Measurements from ENCODE around the gene CARMIL1. TPM values are rescaled to one million over a fixed set of nuclear protein-coding genes. Genes with fewer than 3 reads are reported as not detected.

CARMIL1 gene
- 7.5 and 8.6 TPM in 2 replicates for total RNA-seq (2014; rRNA removed; shearing (Covaris generic))

DNA sequence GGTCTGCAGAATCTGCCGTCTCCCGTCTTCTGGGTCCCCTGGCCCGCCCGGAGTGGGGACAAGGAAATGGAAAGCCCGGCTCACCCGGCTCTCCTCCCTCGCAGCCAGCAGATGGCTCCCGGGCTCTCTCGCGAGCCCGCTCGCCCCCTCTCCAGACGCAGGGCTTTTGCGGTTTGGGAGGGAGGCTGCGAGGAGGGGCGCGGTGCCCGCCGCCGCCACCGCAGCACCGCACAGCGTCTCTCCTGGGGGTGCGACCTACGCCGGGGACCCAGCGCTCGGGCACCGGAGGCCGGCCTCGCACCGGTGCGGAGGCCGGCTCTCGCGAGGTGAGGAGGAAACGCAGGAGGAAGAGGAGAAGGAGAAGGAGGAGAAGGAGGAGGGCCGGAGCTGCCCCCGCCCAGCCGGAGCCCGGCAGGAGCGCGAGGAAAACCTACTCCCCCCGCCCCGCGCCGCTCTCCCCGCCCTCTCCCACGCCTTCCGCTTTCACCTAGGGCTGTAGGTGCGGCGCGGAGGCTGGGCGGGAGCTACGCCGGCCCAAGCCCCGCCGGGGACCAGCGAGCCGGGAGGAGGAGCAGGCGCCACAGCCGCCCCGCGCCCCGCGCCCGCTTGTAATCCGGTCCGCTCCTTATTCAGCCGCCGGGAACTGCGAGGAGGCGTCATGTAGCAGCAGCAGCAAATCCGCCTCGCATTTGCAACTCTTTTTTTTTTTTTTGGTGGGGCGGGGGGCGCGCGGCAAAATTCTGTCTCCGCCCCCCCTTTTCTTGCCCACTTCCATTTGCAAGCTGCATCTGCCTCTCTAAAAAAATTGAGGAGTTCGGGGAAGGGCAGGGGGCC lies at the start of gene CARMIL1:
CARMIL1 (plus strand) TSS at position 461 of the 834 bp plus-strand sequence. CDS start 422 bp downstream, outside the sequence.
- DNase-seq (ENCODE audit: low spot score), result peak; percentile 70

DNA sequence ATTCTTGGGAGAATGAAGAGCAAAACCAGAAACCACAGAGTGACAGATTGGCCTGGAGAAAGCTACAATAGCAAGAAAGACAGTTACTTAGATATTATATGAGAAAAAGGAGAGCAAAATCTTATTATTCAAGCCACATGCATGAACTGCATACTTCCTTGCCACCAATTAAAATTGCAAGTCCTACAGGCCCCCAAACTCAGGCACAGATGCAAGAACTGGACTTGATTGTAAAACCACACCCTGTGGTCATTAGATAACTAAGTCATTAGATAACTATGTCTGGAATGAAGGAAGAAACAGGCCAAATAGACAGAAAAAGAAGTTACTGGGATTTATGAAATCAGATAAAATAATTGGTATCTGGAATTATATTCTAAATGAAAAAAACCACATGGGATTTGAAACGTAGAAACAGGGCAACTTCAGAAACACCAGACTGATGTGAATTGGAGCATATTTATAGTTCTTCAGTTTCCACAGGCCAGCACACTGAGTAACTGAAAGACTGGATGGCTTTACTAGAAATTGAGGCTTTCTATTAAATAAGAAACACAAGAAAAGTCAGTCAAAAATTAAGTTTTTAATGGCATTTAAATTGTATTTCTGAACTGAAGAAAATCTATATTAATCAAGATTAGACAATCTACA lies 49.4 kb upstream of the CARMIL1 start:
- DNase-seq (ENCODE audit: low spot score), result peak; percentile 25

- no peak for DNase-seq (ENCODE audit: low spot score)
Observed at GRCh38 chr6:25232479-25232878, 46.7 kb upstream of the CARMIL1 start.

DNA sequence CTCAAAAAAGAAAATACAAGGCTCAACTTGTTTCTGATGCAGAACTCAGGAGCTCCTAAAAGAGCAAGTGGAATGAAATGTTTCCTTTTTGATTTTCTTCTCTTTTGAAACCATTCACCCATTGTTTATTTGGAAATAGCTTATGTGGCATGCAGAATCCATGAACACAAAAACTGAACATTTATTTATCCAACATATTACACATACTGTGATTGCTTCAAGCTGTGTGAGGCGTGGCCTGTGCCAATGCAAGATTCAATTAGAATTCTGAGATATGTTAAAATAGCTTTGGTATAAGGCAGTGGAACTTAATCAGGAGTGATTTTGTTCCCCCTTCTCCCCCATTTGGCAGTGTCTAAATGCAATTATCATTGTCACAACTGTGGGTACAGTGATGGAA lies 45.9 kb upstream of the CARMIL1 start:
- DNase-seq (ENCODE audit: low spot score), result no peak

- no peak for DNase-seq (ENCODE audit: low spot score)
Observed at GRCh38 chr6:25237579-25237978, 41.6 kb upstream of the CARMIL1 start.

DNA sequence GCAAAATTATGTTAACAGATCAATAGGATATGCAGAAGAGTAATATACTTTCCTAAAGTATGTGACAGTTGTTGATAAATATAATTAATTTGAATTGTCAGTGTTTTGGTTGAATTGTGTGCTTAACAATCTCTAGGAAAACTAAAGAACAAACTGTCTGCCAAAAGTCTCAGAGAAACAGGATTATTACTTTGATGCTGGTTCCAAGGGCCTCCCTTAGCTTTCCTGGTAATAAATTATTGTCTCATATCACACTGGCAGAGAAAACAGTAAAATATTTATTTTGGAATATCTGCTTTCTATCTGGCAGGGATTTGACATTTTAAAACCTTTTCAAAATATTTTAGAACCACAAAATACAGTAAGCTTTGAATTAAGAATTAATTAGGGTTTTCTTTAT lies 40.1 kb upstream of the CARMIL1 start:
- DNase-seq (ENCODE audit: low spot score), result no peak

GRCh38 chr6:25239498-25239897 lies 39.7 kb upstream of the CARMIL1 start:
- DNase-seq (ENCODE audit: low spot score), result no peak

GRCh38 chr6:25242567-25242966 lies 36.6 kb upstream of the CARMIL1 start:
- no peak for DNase-seq (ENCODE audit: low spot score)

GRCh38 chr6:25244865-25245264 lies 34.3 kb upstream of the CARMIL1 start:
- DNase-seq (ENCODE audit: low spot score), result no peak

DNA sequence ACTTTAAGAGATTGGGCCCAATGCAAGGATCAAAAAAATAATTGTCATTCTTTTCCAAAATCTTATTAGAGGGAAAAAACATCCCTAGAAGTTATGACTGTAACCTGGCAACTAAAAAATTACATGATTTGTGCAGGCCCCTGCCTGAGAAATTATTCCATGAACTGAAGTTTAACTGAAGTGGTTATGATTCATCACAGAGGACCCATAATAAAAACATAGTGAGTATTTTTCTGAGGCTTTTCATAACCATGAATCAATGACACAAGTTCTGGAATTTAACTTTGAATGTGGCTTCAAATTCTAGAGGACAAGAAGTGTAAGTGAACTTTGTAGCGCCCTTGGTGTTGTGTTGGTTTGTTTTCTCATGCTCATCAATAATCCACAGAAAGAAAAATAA lies 31.1 kb upstream of the CARMIL1 start:
- DNase-seq (ENCODE audit: low spot score), result no peak

DNA sequence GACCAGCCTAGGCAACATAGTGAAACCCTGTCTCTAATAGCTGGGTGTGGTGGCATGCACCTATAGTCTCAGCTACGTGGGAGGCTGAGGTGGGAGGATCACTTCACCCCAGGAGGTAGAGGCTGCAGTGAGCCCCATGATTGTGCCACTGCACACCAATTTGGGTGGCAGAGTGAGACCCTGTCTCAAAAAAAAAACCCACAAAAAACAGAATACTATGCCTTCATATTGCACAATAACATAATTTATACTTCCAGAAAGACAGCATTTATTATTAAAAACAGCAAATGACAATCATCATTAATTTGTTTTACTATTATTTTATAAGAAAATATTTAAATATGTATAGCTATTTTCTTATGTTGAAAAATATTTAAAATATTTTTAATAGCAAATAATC lies 30.0 kb upstream of the CARMIL1 start:
- no peak for DNase-seq (ENCODE audit: low spot score)

DNA sequence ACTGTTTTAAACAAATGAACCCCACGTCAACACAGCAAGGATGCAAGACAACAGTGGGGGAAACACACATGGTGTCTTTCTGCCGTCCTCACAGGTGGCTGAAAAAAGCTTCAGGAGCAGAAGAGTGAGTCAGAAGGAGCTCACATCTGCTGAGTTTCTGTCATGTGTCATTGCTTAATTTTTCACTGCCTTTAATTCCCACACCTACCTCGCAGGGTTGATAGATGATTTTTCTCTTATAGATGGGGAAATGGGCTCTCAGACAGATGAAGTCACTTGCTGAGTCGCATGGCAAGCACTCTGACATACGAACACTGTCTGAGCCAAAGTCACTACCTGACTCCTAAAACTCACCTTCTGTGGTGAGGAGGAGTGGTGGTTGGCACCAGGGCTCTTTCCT lies 28.3 kb upstream of the CARMIL1 start:
- no peak for DNase-seq (ENCODE audit: low spot score)

DNA sequence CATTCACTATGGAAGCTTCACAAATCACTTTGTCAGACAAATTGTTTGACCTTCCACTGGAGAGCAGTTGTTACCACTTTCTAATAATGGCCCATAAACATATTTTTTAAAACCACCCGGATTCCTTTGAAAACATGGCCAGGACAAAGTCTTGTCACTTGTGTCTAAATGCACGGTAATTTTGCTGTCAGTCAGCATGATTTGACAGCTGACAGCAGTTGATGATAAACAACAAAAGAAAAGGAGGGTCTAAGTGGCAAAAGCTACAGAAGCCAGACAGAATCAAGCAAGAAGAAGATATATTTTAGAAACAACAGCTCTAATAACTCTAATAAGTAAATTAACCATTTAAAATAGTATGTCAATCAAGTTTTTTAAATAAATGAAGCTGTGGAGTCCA lies 27.7 kb upstream of the CARMIL1 start:
- no peak for DNase-seq (ENCODE audit: low spot score)

DNA sequence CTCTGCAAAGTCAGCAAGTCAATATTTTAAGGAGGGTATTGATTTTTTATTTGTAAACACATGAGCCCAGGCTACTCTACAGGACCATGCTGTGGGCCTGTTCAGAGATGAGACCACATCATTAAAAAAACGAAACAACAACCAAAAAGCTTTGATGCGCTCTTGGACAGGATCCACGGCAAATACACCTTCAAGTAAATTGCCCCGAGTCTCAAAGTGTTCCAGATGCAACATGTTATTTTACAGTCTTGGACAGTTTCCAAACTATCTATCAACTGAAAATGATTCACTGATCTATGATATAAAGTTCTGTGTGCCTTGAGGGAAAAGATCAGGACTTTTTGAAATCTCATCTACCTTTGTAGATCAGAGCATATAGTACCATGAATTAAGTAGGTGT lies 25.8 kb upstream of the CARMIL1 start:
- DNase-seq (ENCODE audit: low spot score), result no peak

DNA sequence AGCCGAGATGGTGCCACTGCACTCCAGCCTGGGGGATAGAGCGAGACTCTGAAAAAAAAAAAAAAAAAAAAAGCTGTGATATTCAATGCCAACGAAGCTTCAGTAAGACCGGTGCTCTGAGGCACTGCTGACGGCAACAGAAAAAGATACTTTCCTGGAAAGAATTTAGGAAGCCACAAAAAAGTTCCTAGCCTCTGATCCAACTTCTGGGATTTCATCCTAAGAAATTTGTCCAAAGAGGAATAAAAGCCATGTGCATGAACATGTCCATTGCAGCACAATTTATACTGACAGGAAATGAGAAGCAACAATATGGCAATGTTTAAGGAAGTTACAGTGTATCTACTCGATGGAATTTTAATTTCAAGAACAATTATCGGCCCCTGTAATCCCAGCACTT lies 24.5 kb upstream of the CARMIL1 start:
- DNase-seq (ENCODE audit: low spot score), result no peak

- no peak for DNase-seq (ENCODE audit: low spot score)
Observed at GRCh38 chr6:25257686-25258348, 21.4 kb upstream of the CARMIL1 start.

DNA sequence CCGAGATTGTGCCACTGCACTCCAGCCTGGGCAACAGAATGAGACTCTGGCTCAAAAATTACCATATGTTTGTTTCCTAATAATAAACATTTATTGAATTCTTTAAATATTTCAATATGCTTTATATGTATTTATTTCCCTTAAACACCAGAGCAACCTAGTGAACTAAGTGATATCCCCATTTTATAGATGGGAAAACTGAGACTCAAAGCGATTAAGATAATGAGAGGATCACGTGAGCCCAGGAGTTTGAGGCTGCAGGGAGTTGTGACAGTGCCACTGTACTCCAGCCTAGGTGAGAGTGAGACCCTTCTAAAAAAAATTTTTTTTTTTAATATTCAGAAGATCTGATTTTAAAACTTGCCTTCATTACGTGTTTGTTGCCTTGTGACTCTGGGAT lies 19.4 kb upstream of the CARMIL1 start:
- DNase-seq (ENCODE audit: low spot score), result no peak

DNA sequence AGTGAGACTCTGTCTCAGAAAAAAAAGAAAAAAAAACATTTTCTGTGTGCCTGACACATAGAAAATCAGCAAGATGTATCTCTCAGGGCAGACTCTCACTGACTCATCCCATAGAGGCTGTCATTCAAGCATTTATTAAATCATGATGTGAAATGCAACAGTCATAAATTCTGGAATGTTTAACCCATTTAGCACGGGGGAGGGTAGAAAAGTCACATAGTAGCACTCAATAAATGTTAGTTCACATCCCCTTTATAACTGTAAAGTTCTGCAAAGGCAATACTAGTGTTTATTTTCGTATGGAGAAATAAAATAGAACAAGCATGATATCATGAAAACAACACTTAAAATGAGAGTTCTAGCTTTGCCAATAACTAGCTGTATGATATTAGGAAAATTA lies 15.5 kb upstream of the CARMIL1 start:
- no peak for DNase-seq (ENCODE audit: low spot score)

DNA sequence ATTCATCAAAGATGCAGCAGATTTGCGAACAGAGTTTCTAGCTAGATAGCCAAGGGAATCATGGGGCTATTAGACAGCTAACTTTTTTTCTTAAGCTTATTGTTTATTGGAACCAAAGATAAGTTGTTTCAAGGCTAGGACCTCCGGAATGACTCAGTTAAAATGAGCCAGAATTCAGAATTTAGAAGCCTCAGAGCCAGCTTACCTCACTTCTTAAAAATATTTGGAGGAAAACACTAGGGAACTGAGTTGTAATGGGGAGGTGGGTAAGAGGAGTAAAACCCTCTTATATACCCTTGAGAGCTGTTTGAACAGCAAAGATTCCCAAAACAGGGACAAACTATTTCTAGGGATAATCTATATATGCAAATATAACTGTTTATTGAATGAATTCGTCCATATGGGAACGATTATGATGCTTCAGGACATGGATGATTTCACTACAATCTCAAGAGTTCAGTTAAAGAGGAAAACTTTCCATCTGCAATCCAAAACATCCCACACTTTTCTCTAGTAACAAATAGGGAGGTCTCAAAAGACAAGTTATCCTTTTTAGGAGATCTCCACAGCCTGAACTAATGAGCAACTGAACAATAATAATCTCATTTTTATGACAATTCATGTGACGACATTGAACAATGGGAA lies 12.6 kb upstream of the CARMIL1 start:
- no peak for DNase-seq (ENCODE audit: low spot score)

GRCh38 chr6:25267662-25268061 lies 11.5 kb upstream of the CARMIL1 start:
- no peak for DNase-seq (ENCODE audit: low spot score)

DNA sequence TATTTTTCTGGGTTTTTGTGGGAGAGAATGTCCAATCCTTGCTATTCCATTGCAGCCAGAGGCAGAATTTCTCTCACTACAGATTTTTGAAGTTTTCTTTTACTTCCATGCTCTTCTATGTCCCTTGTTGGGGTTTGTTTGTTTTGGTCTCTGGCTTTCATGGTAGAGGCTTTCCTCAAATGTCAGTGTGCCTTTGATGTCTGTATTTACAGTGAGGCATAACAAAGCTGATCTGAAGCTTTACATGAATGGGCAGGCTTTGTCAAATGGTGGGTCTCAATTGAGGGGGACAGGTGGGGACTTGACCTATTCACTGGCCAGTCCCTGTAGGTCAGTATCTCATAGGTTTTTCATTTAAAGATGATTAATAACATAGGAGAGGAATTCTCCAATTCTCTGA lies 8.6 kb upstream of the CARMIL1 start:
- no peak for DNase-seq (ENCODE audit: low spot score)

GRCh38 chr6:25275436-25275835 lies 3.7 kb upstream of the CARMIL1 start:
- DNase-seq (ENCODE audit: low spot score), result no peak
